Endothelial cell (in vitro differentiated cells): ENCODE results near the gene EDAR. TPM values are rescaled to one million over a fixed set of nuclear protein-coding genes. Genes with fewer than 3 reads are reported as not detected.

ENCODE experiments used
- DNase-seq: peaks from one replicate; pipeline ENCODE4 v3.0.0; 2021; ENCODE audit warnings: low spot score
- H3K27ac Mint-ChIP-seq: one replicate; pipeline ENCODE4 v1.8.0; 2021; ENCODE audit warnings: mixed read lengths, inconsistent platforms; ENCODE audit not compliant: unreplicated experiment
- H3K27me3 Mint-ChIP-seq: one replicate; pipeline ENCODE4 v1.8.0; 2021; ENCODE audit warnings: mild to moderate bottlenecking, moderate library complexity, mixed read lengths, inconsistent platforms; ENCODE audit not compliant: unreplicated experiment
- H3K36me3 Mint-ChIP-seq: one replicate; pipeline ENCODE4 v1.8.0; 2021; ENCODE audit warnings: mild to moderate bottlenecking, low read depth, mixed read lengths, inconsistent platforms; ENCODE audit not compliant: unreplicated experiment
- H3K4me1 Mint-ChIP-seq: one replicate; pipeline ENCODE4 v1.8.0; 2021; ENCODE audit warnings: mild to moderate bottlenecking, mixed read lengths, inconsistent platforms; ENCODE audit not compliant: unreplicated experiment
- H3K4me3 Mint-ChIP-seq: one replicate; pipeline ENCODE4 v1.8.0; 2021; ENCODE audit warnings: mild to moderate bottlenecking, mixed read lengths, inconsistent platforms; ENCODE audit not compliant: unreplicated experiment
- H3K9me3 Mint-ChIP-seq: one replicate; pipeline ENCODE4 v1.8.0; 2021; ENCODE audit warnings: mixed read lengths, inconsistent platforms; ENCODE audit not compliant: unreplicated experiment
- total RNA-seq: library from RNA; stranded (reverse); fragmentation: NEBNext Ultra II Directional; extraction: Animal tissue kit (Norgen Biotek cat#: 25700); gene quantifications from one replicate; pipeline ENCODE4 v1.2.1, GENCODE V29; 2021; ENCODE audit not compliant: unreplicated experiment
- TF ChIP-seq, protein P1 (sequence below): fragments of 200-600 bp; sonication (generic); IDR thresholded peaks from one replicate; pipeline ENCODE4 v1.5.0; 2021; ENCODE audit warnings: antibody characterized with exemption; ENCODE audit not compliant: unreplicated experiment

The EDAR gene
- total RNA-seq, 1 donor from 2014 or later = not detected

DNA sequence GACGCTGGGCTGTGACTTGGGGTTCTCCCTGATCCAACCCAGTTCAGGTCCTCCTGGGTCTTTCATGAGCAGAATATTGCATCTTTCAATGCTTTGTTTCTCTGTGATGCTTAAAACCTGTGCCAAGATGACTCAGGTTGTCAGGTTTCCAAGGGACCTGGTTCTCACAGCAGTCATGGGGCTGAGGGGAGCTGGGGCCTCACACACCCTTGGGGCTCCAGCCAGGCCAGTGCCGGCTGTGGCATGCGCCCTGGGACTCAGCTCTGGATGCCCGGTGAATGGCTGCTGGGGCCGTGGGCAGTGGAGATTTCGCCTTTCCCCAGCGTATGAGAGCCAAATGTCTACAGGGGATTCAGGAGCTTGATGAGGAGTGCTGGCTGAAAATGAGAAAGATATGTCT is 29.6 kb downstream of the EDAR start:
- Mint-ChIP-seq H3K9me3 (no peaks in the 10 kb centered on the region), H3K27ac (no peak overlapping the region), H3K4me1 (no peaks in the 10 kb centered on the region), H3K36me3 (no peaks in the 10 kb centered on the region), H3K4me3 (no peak overlapping the region), H3K27me3 (peaks cover under 1% of the 10 kb centered on the region)
- DNase-seq = no peak
- TF ChIP-seq, protein P1, sequence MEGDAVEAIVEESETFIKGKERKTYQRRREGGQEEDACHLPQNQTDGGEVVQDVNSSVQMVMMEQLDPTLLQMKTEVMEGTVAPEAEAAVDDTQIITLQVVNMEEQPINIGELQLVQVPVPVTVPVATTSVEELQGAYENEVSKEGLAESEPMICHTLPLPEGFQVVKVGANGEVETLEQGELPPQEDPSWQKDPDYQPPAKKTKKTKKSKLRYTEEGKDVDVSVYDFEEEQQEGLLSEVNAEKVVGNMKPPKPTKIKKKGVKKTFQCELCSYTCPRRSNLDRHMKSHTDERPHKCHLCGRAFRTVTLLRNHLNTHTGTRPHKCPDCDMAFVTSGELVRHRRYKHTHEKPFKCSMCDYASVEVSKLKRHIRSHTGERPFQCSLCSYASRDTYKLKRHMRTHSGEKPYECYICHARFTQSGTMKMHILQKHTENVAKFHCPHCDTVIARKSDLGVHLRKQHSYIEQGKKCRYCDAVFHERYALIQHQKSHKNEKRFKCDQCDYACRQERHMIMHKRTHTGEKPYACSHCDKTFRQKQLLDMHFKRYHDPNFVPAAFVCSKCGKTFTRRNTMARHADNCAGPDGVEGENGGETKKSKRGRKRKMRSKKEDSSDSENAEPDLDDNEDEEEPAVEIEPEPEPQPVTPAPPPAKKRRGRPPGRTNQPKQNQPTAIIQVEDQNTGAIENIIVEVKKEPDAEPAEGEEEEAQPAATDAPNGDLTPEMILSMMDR = no peak

DNA sequence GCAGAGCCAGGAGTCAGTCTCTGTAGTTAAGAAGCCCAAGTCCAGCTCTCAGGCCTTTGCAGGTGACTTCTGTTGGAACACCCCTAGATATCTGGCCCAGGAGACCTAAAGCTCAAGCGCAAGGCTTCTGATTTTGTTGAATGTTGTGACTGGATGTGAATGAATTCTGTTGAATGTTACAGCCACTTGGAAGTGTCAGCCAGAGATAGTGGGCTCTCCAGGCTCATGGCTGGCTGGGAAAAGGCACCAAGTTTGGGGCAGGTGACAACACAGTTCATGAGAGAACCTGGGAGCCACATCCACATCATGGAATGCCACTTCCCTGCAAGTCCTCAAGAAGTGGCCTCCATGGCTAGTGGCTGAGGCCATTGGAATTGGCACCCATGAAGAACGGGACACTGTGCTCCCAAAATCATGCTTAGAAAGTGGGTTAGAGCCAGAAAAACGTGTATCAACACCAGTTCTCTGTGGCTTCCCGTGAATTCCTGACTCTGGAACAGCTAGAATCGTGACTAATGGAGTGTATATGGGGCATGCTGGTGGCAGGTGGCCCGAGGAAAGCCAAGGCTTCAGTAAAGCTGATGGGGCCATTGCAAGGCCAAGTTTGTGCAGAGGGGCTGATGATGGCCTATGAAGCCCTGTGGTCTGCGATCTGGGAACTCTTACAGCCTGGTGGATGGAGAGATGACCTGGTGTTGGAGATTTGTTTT is 30.2 kb downstream of the EDAR start:
- no peaks in the 10 kb centered on the region for H3K36me3 Mint-ChIP-seq
- H3K27me3 Mint-ChIP-seq = peaks cover 2% of the 10 kb centered on the region
- H3K9me3 Mint-ChIP-seq = no peaks in the 10 kb centered on the region
- no peak overlapping the region for H3K4me3 Mint-ChIP-seq
- TF ChIP-seq, protein P1 = no peak
- no peak for DNase-seq
- no peaks in the 10 kb centered on the region for H3K4me1 Mint-ChIP-seq
- no peak overlapping the region for H3K27ac Mint-ChIP-seq

DNA sequence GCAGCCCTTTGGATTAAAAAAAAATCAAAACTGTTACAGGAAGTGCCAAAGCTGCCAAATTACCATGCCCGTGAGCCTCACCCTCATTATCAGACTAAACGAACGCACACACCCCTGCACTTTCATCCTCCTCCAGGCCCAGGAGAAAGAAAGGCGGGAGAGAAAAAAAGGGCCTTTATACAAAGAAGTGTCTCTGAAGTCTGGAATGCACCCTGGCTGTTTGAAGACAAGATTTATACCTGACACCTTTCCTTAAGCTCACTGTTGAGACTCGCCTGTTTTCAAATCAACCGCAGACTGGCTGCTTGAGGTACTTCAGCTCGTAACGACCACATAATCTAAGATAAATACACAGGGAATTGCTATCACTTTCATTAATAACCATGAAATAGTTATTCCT is 31.0 kb downstream of the EDAR start:
- Mint-ChIP-seq H3K27me3 (peaks cover 2% of the 10 kb centered on the region), H3K9me3 (no peaks in the 10 kb centered on the region), H3K4me3 (no peak overlapping the region), H3K36me3 (no peaks in the 10 kb centered on the region), H3K27ac (no peak overlapping the region), H3K4me1 (no peaks in the 10 kb centered on the region)
- TF ChIP-seq, protein P1 = no peak
- DNase-seq = no peak

DNA sequence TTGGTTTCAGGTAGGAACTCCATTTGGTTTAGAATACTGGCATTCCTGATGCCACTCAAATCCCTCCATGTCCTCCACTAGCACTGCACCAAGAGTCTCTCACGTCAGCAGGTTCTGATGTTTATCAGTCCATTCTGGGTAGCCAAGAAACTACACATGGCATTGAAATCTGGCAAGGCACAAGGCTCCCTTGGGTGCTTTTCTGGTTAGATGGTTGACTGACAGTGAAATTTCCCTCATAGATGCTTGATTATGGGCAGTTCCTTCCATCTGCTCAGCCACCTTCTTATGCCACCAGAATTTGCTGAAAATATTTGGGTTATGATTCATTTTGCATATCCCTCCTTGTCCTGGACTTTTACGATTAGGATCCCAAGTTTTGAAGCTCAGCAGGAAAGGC is 32.6 kb downstream of the EDAR start:
- Mint-ChIP-seq H3K4me1 (no peaks in the 10 kb centered on the region), H3K27me3 (peaks cover 2% of the 10 kb centered on the region), H3K27ac (no peak overlapping the region), H3K9me3 (no peaks in the 10 kb centered on the region), H3K36me3 (no peaks in the 10 kb centered on the region), H3K4me3 (no peak overlapping the region)
- DNase-seq = no peak
- TF ChIP-seq, protein P1 = no peak

DNA sequence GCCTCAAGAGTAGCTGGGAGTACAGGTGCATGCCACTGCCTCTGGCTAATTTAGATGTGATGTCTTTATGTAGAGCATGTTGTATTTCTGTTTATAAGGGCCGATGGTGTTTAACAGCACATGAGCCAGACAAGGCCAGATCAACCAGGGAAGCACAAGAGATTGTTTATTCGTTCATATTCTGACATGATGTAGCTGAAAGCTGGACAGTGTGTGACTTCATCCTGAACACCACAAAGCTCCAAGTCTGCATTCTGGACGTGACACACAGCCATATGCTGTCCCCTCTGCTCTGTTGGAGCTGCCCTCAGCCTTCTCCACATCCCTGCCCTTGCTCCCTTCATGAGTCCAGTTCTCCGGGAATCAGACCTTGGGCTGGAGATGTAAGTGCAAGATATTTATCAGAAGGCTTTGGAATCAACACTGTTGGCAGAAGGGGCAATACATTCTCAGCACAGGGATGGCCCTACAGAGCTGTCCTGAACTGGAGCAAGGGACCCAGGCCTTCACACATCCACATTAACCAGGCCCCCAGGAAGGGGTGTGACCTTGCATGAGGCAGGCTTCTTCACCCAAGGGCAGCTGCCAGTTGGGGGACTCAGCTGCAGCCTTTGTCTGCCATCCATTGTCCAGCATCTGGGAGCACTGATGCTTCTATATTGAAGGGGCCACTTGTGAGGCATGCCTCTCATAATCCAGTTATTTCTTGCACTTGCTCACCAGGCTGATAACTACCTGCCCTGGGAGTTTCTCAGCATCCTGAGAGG is 38.5 kb downstream of the EDAR start:
- H3K27ac Mint-ChIP-seq = no peak overlapping the region
- H3K4me1 Mint-ChIP-seq = no peaks in the 10 kb centered on the region
- H3K4me3 Mint-ChIP-seq = no peak overlapping the region
- peaks cover 18% of the 10 kb centered on the region for H3K9me3 Mint-ChIP-seq
- DNase-seq = no peak
- H3K27me3 Mint-ChIP-seq = peaks cover 3% of the 10 kb centered on the region
- peaks cover 5% of the 10 kb centered on the region for H3K36me3 Mint-ChIP-seq
- TF ChIP-seq, protein P1 = no peak
